Upper lobe of right lung (tissue), 1 donor: Measurements from ENCODE around the gene ACTL8. TPM values are rescaled to one million over a fixed set of nuclear protein-coding genes. Genes with fewer than 3 reads are reported as not detected.

Experiments used
- ATAC-seq: fragments of 200-7000 bp; cut with Tn5 transposase; one replicate; pipeline ENCODE4 v1.9.1; 2020; ENCODE audit warnings: mild to moderate bottlenecking, moderate library complexity
- DNase-seq: peaks from one replicate; pipeline ENCODE4 v3.0.0-alpha.2; 2020
- H3K27ac ChIP-seq: fragments of 200-600 bp; one replicate; pipeline ENCODE4 v1.8.0; 2022
- H3K27me3 ChIP-seq: fragments of 200-600 bp; one replicate; pipeline ENCODE4 v1.8.0; 2022; ENCODE audit warnings: mild to moderate bottlenecking
- H3K36me3 ChIP-seq: fragments of 200-600 bp; one replicate; pipeline ENCODE4 v1.8.0; 2022
- H3K4me1 ChIP-seq: fragments of 200-600 bp; one replicate; pipeline ENCODE4 v1.8.0; 2022
- H3K4me3 ChIP-seq: fragments of 200-600 bp; one replicate; pipeline ENCODE4 v1.8.0; 2022; ENCODE audit warnings: mild to moderate bottlenecking
- H3K9me3 ChIP-seq: fragments of 200-600 bp; one replicate; pipeline ENCODE4 v1.8.0; 2022
- CTCF ChIP-seq: fragments of 200-600 bp; IDR thresholded peaks from one replicate; pipeline ENCODE4 v1.8.0; 2022; ENCODE audit warnings: antibody characterized with exemption
- intact Hi-C: fragments of 100-400 bp; cut with DNase I; formaldehyde crosslinking; loops from one replicate; pipeline ENCODE4 v1.11.0; 2022
- total RNA-seq: library from RNA; stranded (reverse); fragmentation: NEBNext Ultra II Directional; extraction: Animal tissue kit (Norgen Biotek cat#: 25700); gene quantifications from one replicate; pipeline ENCODE4 v1.2.1, GENCODE V29; 2021
- donor health status: DM: no; HTN: yes; CAD: no; lungs with severe emphysema.

The ACTL8 gene
- total RNA-seq, 1 donor from 2014 or later = not detected

- Histone ChIP-seq H3K9me3 (no peaks in the 10 kb centered on the region), H3K4me1 (no peaks in the 10 kb centered on the region), H3K4me3 (no peak overlapping the region), H3K27me3 (peaks cover 19% of the 10 kb centered on the region), H3K27ac (no peak overlapping the region), H3K36me3 (no peaks in the 10 kb centered on the region)
- no peak for DNase-seq
- intact Hi-C loops = no loop called here
- TF ChIP-seq CTCF = no peak
- ATAC-seq = no peak
These were observed 34.8 kb downstream of the ACTL8 start for GRCh38 chr1:17789926-17790325.

- H3K4me1 ChIP-seq = no peaks in the 10 kb centered on the region
- no peak for DNase-seq
- H3K27ac ChIP-seq = no peak overlapping the region
- intact Hi-C loops = no loop called here
- TF ChIP-seq CTCF = no peak
- H3K4me3 ChIP-seq = no peak overlapping the region
- H3K36me3 ChIP-seq = no peaks in the 10 kb centered on the region
- ATAC-seq = no peak
- peaks cover 19% of the 10 kb centered on the region for H3K27me3 ChIP-seq
- no peaks in the 10 kb centered on the region for H3K9me3 ChIP-seq
These were observed 35.4 kb downstream of the ACTL8 start for GRCh38 chr1:17790383-17791054.

- no peak for TF ChIP-seq CTCF
- intact Hi-C loops = no loop called here
- DNase-seq (no peak), ATAC-seq (no peak)
- Histone ChIP-seq H3K27me3 (peaks cover 19% of the 10 kb centered on the region), H3K4me1 (no peaks in the 10 kb centered on the region), H3K36me3 (no peaks in the 10 kb centered on the region), H3K27ac (no peak overlapping the region), H3K4me3 (no peak overlapping the region), H3K9me3 (no peaks in the 10 kb centered on the region)
These were observed 35.9 kb downstream of the ACTL8 start for GRCh38 chr1:17791055-17791390.

GRCh38 chr1:17791480-17791879, 36.3 kb downstream of the ACTL8 start:
- no peak for ATAC-seq
- intact Hi-C loops = no loop called here
- no peaks in the 10 kb centered on the region for H3K4me1 ChIP-seq
- peaks cover 19% of the 10 kb centered on the region for H3K27me3 ChIP-seq
- H3K36me3 ChIP-seq = no peaks in the 10 kb centered on the region
- H3K4me3 ChIP-seq = no peak overlapping the region
- no peak for TF ChIP-seq CTCF
- no peak for DNase-seq
- H3K9me3 ChIP-seq = no peaks in the 10 kb centered on the region
- no peak overlapping the region for H3K27ac ChIP-seq

GRCh38 chr1:17792421-17792820, 37.3 kb downstream of the ACTL8 start:
- TF ChIP-seq CTCF = no peak
- H3K4me1 ChIP-seq = no peaks in the 10 kb centered on the region
- ATAC-seq (no peak), DNase-seq (no peak)
- H3K27me3 ChIP-seq = peaks cover 19% of the 10 kb centered on the region
- H3K4me3 ChIP-seq = no peak overlapping the region
- H3K27ac ChIP-seq = no peak overlapping the region
- H3K9me3 ChIP-seq = no peaks in the 10 kb centered on the region
- no peaks in the 10 kb centered on the region for H3K36me3 ChIP-seq
- intact Hi-C loops = no loop called here
